OCI-LY1 (cell line): ENCODE measurements around the gene RFNG.

ENCODE experiments used
- H2AFZ ChIP-seq: fragments of 200-600 bp; sonication (generic), shearing (Covaris generic); 2 replicates; pipeline ENCODE4 v1.6.0; 2014; ENCODE audit warnings: antibody characterized with exemption, mild to moderate bottlenecking, low read length
- H3F3A ChIP-seq: fragments of 200-600 bp; sonication (generic), shearing (Covaris generic); 2 replicates; pipeline ENCODE4 v1.6.0; 2014; ENCODE audit warnings: mild to moderate bottlenecking, antibody characterized with exemption, low read length, moderate library complexity; ENCODE audit not compliant: insufficient read depth
- H3K27ac ChIP-seq: fragments of 200-600 bp; sonication (generic); 2 replicates; pipeline ENCODE4 v1.5.1; 2014; ENCODE audit warnings: low read length, mixed run types, mild to moderate bottlenecking, low read depth; ENCODE audit not compliant: poor library complexity, severe bottlenecking
- H3K27me3 ChIP-seq: fragments of 200-600 bp; sonication (generic); 2 replicates; pipeline ENCODE4 v1.6.0; 2014; ENCODE audit warnings: antibody characterized with exemption, mild to moderate bottlenecking, low read length, moderate library complexity; ENCODE audit not compliant: insufficient read depth
- H3K36me3 ChIP-seq: fragments of 200-600 bp; sonication (generic); 2 replicates; pipeline ENCODE4 v1.6.1; 2014; ENCODE audit warnings: mild to moderate bottlenecking, antibody characterized with exemption, low read length, moderate library complexity, mixed read lengths; ENCODE audit not compliant: insufficient read depth
- H3K4me1 ChIP-seq: fragments of 200-600 bp; sonication (generic); 2 replicates; pipeline ENCODE4 v1.5.1; 2014; ENCODE audit warnings: mild to moderate bottlenecking, low read length, moderate library complexity; ENCODE audit not compliant: insufficient read depth, severe bottlenecking
- H3K4me2 ChIP-seq: fragments of 200-600 bp; sonication (generic), shearing (Covaris generic); 2 replicates; pipeline ENCODE4 v1.6.1; 2014; ENCODE audit warnings: low read length
- H3K4me3 ChIP-seq: fragments of 200-600 bp; sonication (generic); 2 replicates; pipeline ENCODE4 v1.5.1; 2014; ENCODE audit warnings: low read length, low read depth, mild to moderate bottlenecking, mixed read lengths; ENCODE audit not compliant: poor library complexity, severe bottlenecking
- H3K79me2 ChIP-seq: fragments of 200-600 bp; shearing (Covaris generic); 2 replicates; pipeline ENCODE4 v1.6.1; 2016; ENCODE audit warnings: mixed run types, low read length, mixed read lengths; ENCODE audit not compliant: insufficient read depth
- H3K9ac ChIP-seq: fragments of 200-600 bp; sonication (generic), shearing (Covaris generic); 2 replicates; pipeline ENCODE4 v1.6.1; 2014; ENCODE audit warnings: mild to moderate bottlenecking, low read length, mixed read lengths
- H3K9me2 ChIP-seq: fragments of 200-600 bp; sonication (generic), shearing (Covaris generic); 2 replicates; pipeline ENCODE4 v1.6.1; 2014; ENCODE audit warnings: low read depth, mild to moderate bottlenecking, low read length, mixed read lengths
- H3K9me3 ChIP-seq: fragments of 200-600 bp; shearing (Covaris generic); 2 replicates; pipeline ENCODE4 v1.6.1; 2014; ENCODE audit warnings: low read length, mixed read lengths
- H4K20me1 ChIP-seq: fragments of 200-600 bp; sonication (generic), shearing (Covaris generic); 2 replicates; pipeline ENCODE4 v1.6.0; 2016; ENCODE audit warnings: mild to moderate bottlenecking, low read length; ENCODE audit not compliant: insufficient read depth
- EZH2 ChIP-seq: fragments of 200-600 bp; sonication (generic), shearing (Covaris generic); IDR thresholded peaks from 2 replicates; pipeline ENCODE4 v1.8.0; 2017; ENCODE audit warnings: borderline replicate concordance, mixed run types, mild to moderate bottlenecking, antibody characterized with exemption, low read length, moderate library complexity, mixed read lengths
- TF ChIP-seq, protein P1 (sequence below): fragments of 200-600 bp; sonication (generic), shearing (Covaris generic); IDR thresholded peaks from 2 replicates; pipeline ENCODE4 v1.5.1; 2017; ENCODE audit warnings: mild to moderate bottlenecking, antibody characterized with exemption, low read length, moderate library complexity, mixed read lengths

The RFNG gene

DNA sequence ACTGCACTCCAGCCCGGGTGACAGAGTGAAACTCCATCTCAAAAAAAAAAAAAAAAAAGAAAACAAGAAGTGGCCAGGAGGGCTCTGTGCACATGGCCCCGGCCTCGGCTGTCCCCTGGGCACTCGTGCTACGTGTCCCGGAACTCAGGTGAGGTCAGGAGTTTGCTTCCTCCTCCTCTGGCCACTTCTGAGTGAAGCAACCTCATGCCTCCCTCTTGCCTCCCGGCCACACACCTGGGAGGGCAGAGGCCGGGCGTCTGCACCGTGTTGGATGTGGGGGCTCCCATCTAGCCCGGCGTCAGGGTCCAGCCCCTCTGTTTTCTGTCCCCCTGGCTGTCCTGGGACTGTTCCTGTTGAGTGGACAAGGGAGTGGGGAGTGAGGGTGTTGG, 52.0 kb downstream of the RFNG start:
- H3K79me2 ChIP-seq: no peaks in the 10 kb centered on the region
- no peaks in the 10 kb centered on the region for H4K20me1 ChIP-seq
- H3K27me3 ChIP-seq: no peaks in the 10 kb centered on the region
- H3K9me2 ChIP-seq: no peaks in the 10 kb centered on the region
- H3K36me3 ChIP-seq: no peaks in the 10 kb centered on the region
- no peak overlapping the region for H3K4me2 ChIP-seq
- no peaks in the 10 kb centered on the region for H3F3A ChIP-seq
- H2AFZ ChIP-seq: no peak overlapping the region
- TF ChIP-seq, protein P1, sequence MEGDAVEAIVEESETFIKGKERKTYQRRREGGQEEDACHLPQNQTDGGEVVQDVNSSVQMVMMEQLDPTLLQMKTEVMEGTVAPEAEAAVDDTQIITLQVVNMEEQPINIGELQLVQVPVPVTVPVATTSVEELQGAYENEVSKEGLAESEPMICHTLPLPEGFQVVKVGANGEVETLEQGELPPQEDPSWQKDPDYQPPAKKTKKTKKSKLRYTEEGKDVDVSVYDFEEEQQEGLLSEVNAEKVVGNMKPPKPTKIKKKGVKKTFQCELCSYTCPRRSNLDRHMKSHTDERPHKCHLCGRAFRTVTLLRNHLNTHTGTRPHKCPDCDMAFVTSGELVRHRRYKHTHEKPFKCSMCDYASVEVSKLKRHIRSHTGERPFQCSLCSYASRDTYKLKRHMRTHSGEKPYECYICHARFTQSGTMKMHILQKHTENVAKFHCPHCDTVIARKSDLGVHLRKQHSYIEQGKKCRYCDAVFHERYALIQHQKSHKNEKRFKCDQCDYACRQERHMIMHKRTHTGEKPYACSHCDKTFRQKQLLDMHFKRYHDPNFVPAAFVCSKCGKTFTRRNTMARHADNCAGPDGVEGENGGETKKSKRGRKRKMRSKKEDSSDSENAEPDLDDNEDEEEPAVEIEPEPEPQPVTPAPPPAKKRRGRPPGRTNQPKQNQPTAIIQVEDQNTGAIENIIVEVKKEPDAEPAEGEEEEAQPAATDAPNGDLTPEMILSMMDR: no peak
- no peak for TF ChIP-seq EZH2
- H3K9ac ChIP-seq: no peak overlapping the region
- no peak overlapping the region for H3K4me3 ChIP-seq
- no peaks in the 10 kb centered on the region for H3K4me1 ChIP-seq
- no peak overlapping the region for H3K27ac ChIP-seq
- H3K9me3 ChIP-seq: no peaks in the 10 kb centered on the region

DNA sequence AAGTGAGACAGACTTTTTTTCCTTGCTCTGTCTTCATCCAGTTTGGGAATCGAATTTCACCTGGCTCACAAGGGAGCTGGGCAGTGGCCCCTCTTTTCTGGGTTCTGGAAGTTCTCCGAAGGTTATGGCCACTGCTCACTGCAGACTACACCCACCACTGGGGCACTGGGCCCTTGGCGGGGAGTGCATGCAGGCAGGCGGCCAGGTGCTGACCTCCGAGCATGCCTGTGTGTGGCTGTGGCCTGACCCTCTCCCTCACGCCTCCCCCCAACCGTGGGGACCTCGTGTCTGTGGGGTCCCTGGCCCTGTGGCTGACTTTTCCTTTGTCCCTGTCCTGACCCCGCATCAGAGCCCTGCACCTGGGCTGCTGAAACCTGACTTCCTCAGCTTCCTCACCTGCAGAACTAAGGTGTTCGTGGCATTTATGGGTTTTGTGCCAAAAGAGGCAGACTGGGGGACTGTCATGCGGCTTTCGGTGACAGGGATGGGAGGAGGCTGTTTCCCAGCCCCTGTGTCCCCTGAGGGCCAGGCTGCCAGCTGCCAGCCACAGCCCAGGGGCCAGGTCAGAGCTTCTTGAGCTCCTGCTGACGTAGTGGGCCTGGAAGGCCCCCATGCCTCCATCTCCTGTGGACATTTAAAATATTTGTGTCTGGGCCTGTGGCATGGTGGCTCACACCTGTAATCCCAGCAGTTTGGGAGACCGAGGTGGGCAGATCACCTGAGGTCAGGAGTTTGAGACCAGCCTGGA, 52.7 kb downstream of the RFNG start:
- Histone ChIP-seq H3K4me3 (no peak overlapping the region), H3K27ac (no peak overlapping the region), H4K20me1 (no peaks in the 10 kb centered on the region), H3K27me3 (no peaks in the 10 kb centered on the region), H2AFZ (no peak overlapping the region), H3K4me1 (no peaks in the 10 kb centered on the region), H3K79me2 (no peaks in the 10 kb centered on the region), H3K9me2 (no peaks in the 10 kb centered on the region), H3K4me2 (no peak overlapping the region), H3K36me3 (no peaks in the 10 kb centered on the region), H3F3A (no peaks in the 10 kb centered on the region), H3K9ac (no peak overlapping the region), H3K9me3 (no peaks in the 10 kb centered on the region)
- TF ChIP-seq EZH2: no peak
- TF ChIP-seq, protein P1: no peak

DNA sequence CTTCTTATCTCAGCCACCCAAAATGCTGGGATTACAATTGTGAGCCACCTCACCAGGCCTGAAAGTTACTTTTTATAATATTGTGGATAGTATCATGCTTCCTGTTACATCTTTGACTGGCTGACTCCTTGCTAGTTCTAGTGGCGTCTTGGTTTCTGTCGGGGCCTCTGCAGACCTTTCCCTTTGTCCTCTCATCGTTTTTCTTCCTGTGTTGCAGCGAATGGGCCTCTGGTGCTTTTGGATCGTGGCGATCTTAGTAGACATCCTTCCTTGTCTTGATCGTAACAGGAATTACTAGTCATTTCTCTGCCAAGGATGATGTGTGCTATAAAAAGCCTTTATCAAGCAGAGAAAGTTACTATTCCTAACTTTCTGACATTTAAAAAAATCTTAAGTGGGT, 53.4 kb downstream of the RFNG start:
- no peaks in the 10 kb centered on the region for H3F3A ChIP-seq
- H3K9ac ChIP-seq: no peak overlapping the region
- no peaks in the 10 kb centered on the region for H3K9me3 ChIP-seq
- H4K20me1 ChIP-seq: no peaks in the 10 kb centered on the region
- H2AFZ ChIP-seq: no peak overlapping the region
- H3K9me2 ChIP-seq: no peaks in the 10 kb centered on the region
- H3K79me2 ChIP-seq: no peaks in the 10 kb centered on the region
- H3K27ac ChIP-seq: no peak overlapping the region
- H3K27me3 ChIP-seq: no peaks in the 10 kb centered on the region
- no peaks in the 10 kb centered on the region for H3K4me1 ChIP-seq
- H3K4me3 ChIP-seq: no peak overlapping the region
- H3K36me3 ChIP-seq: no peaks in the 10 kb centered on the region
- no peak for TF ChIP-seq EZH2
- TF ChIP-seq, protein P1: no peak
- H3K4me2 ChIP-seq: no peak overlapping the region
